ENCODE data around the gene AUTS2.

The AUTS2 gene

DNA sequence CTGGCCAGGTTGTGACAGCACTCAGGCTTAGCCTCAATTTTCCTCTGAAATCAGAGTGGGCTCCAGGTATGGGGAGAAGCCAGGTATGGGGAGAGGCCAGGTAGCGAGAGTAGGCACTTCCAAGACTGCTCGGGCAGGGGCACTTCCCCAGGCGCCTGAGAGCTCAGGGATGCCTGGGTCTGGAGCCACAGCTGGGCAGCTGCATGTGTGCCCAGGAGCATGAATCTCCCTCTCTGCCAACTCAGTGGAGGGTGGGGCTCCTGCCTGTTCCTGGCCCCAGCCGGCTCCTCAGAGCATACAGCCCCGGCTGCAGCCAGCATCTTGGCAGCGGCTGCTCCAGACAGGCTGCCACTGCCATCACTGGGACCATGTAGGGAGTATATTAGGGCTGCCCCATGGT, 313.9 kb downstream of the AUTS2 start:
- DNase-seq, result no peak

GRCh38 chr7:69912846-69913245, 314.6 kb downstream of the AUTS2 start:
- no peak for DNase-seq

- DNase-seq, result no peak
Measured at GRCh38 chr7:69919426-69920111, 321.3 kb downstream of the AUTS2 start.

- DNase-seq, result no peak
Measured at GRCh38 chr7:69920797-69921196, 322.5 kb downstream of the AUTS2 start.

- no peak for DNase-seq
Measured at GRCh38 chr7:69922026-69922803, 323.9 kb downstream of the AUTS2 start.

GRCh38 chr7:69927461-69927860, 329.2 kb downstream of the AUTS2 start:
- DNase-seq, result no peak

DNA sequence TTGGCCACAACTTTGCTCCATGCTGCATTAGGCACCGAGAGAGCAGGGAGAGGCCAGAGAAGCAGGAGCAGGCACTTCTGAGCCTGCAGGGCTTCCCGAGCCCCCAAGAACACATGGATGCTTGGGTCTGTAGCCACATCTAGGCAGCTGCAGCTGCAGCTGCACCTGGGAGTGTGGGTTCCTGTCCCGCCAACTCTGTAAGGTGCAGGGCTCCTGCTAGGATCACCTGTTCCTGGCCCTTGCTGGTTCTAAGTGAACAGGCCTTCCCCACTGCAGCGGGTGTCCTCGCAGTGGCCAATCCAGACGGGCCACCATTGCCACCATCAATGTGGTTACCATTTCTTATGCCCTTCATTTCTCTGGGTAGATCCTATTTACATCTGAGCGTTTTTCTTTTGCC, 330.3 kb downstream of the AUTS2 start:
- no peak for DNase-seq

DNA sequence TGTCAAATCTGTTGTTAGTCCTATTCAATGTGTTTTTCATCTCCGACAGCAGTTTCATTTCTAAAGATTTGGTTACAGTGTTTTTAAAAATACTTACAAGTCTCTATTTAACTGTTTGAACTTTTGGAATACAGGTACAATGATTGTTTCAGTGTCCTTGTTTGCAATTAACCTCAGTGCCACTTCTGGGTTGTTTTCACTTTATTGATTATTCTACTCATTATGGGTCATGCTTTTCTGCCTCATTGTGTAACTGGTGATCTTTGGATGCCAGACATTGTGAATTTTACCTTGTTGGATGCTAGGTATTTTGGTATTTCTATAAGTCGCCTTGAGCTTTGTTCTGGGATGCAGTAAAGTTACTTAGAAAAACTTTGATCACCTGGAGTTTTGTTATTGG, 331.3 kb downstream of the AUTS2 start:
- DNase-seq, result no peak

GRCh38 chr7:69932034-69932628, 333.9 kb downstream of the AUTS2 start:
- peak; percentile 63 for DNase-seq

DNA sequence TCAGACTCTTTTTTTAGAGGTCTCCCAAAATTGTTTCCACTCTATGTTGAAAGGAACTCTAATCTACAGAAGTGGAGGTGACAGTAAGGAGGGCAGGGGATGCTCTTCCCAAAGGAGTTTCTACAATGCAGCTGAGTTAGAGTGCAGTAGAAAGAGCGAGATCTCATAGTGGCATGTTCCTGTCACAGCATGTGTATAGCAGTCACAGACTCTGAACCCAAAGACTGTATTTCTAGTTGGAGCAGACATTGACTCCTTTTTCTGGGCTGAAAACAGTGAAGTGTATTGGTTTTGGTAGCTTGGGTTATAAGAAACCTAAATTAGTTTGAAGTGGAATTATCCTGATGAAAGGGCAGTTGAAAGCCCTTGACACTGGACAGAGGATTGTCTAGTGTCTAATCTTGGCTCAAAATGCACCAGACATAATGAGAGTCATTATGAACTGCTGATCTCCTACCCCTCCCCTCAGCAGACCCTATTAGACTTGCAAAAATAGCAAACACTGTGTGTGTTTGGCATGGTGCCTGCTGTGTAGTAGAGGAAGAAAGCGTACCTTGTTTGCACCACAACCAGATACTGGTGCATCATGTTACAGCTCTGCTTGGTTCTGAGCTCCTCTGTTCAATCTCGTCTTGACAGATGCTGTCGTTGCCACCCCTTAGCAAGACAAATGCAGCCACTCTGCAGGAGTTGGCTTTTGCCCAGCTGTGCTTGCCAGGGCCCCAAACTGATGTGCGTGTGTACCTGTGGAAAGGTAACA, 336.0 kb downstream of the AUTS2 start:
- DNase-seq, result peak; percentile 96

DNA sequence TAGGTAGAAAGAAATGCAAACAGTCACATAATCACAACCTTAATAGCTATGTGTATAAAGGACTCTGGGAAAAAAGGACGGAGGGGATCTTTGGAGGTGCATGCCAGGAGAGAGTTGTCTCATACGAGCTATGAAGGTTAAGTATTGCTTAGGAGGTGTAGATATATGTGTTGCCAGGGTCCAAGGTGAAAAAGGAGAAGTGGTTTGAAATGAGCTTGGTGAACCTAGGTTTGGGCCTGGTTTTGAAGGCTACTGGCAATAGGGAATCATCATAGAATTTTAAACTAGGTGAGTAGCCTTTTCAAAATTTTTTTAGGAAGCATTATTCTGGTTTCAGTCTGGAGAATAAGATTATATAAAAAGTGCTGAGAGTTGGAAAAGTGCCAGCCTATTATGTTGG, 336.8 kb downstream of the AUTS2 start:
- no peak for DNase-seq

DNA sequence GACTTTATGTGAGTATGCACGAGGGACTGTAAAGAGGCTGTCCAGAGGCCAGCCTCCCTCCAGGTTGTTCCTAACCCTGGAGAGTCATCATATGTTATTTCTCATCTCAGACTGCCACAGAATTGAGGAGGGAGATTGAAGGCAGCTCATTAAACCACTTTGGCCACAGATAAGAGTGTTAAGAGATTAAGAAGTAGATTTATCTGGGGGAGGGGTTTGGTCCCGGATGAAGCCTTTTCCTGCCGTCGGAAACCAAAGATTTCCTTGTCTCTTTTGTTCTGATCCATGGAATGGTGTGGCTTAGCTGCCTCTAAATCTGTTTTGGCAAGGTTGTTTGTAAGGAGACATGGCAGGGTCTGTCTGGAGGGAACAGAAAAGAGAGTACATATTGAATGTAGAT, 338.8 kb downstream of the AUTS2 start:
- no peak for DNase-seq

DNA sequence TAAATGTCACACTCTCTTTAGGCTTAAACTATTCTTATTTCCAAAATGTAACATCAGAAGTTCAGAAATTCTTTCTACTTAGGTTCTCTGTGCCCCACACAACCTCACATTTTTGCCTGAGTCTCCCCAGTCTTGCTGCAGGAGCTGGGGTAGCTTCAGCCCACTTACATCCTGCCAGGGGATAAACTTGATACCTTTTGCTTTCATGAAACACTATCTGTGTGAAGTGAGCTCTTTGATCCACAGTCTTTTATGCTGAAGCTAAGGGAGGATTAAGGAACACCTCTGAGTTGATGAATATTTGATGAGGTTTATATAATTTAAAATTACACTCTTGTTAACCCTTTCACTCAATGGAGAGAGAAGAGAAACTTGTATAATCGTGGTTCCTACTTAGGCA, 341.0 kb downstream of the AUTS2 start:
- DNase-seq, result no peak

DNA sequence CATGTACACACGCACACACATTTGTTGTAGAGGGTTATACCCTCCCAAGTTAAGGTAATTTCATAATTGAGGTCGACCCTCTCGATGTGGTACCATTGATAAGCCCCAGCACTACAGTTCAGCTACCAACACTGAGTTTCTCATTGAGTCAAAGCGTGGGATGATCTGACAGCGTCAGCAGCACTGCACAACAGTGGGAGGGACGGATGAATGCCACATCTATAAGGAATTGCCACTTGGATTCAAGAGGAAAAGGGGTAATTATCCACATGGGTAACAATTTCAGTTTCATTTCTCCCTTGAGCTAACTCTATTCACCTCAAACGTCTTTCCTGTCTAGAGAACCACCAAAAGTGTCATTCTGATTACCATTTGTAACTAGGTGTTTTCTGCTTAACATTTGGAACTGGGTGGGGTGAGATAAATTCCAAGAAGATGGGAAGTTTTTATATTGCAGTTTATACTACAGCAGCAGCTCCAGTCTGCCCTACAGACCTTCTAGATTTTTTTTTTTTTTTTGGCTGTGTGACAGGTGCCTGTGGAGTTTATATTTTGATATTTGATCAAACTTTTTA, 342.9 kb downstream of the AUTS2 start:
- DNase-seq, result no peak

- no peak for DNase-seq
Measured at GRCh38 chr7:69942573-69942972, 344.3 kb downstream of the AUTS2 start.

DNA sequence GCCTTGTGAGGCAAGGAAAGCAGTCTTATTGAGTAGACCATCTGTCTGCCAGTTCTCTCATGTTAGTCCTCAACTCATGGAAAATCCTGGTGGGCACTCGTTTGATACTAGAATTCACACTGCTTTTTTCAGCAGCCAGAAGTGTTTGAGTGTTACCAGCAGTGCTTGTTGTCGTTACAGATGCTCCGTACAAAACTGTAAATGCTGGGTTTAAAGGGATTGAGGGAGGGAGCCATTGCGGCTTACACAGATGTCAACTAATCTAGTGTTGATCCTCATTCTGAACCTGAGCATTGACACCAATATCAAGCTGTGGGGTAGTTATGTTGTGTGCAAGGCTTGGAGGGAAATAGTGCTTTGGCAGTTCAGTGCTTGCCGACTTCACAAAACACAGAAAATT, 348.6 kb downstream of the AUTS2 start:
- DNase-seq, result no peak

GRCh38 chr7:69947998-69948397, 349.7 kb downstream of the AUTS2 start:
- no peak for DNase-seq

DNA sequence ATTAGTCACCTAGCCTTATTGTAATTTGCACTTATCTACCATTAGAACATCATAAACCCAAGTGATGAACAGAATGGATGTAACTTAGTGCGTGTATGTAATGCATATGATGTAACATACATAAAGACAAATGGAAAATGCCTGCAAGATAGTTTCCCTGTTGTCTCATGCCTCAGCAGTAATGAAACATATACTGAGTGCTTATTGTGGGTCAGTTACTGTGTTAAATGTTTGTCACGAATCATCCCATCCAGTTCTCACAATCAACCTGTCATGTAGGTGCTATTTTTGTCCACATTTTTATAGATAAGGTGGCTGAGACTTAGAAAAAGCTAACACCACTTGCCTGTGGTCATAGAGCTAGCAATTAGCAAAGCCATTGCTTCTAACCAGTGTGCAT, 350.8 kb downstream of the AUTS2 start:
- DNase-seq, result no peak

DNA sequence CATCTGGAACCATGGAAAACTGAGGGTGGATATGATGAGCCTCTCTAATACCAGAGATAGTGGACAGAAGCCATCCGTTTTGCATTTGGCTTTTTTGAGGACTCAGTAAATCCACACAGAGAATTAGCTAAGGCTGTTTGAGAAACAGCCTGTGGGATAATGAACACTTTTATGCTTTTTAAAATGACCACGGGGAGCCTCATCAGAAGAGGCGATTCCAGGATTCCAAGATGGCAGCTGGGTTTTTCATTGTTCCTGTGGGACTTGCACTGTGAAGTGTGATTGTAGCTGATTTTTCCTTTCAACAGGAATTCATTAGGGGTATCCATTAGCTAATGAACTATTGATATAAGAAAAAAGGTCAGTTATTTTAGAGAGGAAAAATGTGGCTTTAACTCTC, 353.2 kb downstream of the AUTS2 start:
- DNase-seq, result no peak

GRCh38 chr7:69953136-69954067, 355.1 kb downstream of the AUTS2 start:
- DNase-seq, result no peak

- no peak for DNase-seq
Measured at GRCh38 chr7:69956541-69956940, 358.3 kb downstream of the AUTS2 start.

DNA sequence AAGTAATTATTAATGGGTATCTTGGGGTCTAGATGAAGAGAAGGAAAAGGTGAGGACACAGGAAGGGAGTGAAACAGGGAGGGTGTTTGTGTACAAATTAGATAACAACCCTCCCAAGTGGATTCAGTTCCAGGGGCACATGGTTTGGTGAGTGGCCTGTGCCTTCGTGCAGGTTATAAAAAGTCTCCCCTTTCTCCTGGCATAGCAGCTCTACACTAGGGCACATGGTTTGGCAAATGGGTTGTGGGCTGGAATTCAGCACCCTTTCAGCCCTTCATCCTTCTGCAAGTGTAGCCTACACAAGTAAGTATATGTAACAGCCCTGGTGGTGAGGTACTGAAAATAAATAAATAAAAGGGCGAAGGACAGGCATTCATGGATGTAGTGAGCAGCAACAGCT, 359.4 kb downstream of the AUTS2 start:
- DNase-seq, result no peak
